Small intestine (tissue), 7 donors: ENCODE data around the gene LILRB4. TPM values are rescaled to one million over a fixed set of nuclear protein-coding genes. Genes with fewer than 3 reads are reported as not detected.
A peak's percentile ranks its signal among the peaks of the same experiment; 100 is the strongest.
"Not testable (repeated sequence)": the region's sequence is repeated elsewhere in the genome, so short reads cannot be mapped to it uniquely, and the experiment has no call there.

Experiments
- DNase-seq, 2 donors: peaks; one replicate each; pipeline versions ENCODE4 v3.0.0 to v3.0.0-alpha.2; 2013
- FAIRE-seq: peaks from 2 replicates; lab custom pipeline; 2012; peaks lifted over from hg19 to GRCh38; lab: Jason Lieb, UNC
- H3K27ac ChIP-seq, 3 donors: one replicate each; pipeline ENCODE4 v1.5.1; 2013; ENCODE audit warnings: low read length in 2 of 3, mild to moderate bottlenecking in 2 of 3, control low read depth in 1 of 3, inconsistent platforms in 1 of 3, low read depth in 1 of 3, moderate library complexity in 1 of 3
- H3K27me3 ChIP-seq, 3 donors: one replicate each; pipeline ENCODE4 v1.6.1; 2013; ENCODE audit warnings: low read length in 3 of 3, inconsistent platforms in 1 of 3; ENCODE audit not compliant: control insufficient read depth in 3 of 3, insufficient read depth in 3 of 3
- H3K36me3 ChIP-seq, 3 donors: one replicate each; pipeline ENCODE4 v1.6.1; 2013; ENCODE audit warnings: low read length in 3 of 3, inconsistent platforms in 1 of 3, low read depth in 1 of 3, mild to moderate bottlenecking in 1 of 3, moderate library complexity in 1 of 3; ENCODE audit not compliant: control insufficient read depth in 3 of 3, insufficient read depth in 2 of 3
- H3K4me1 ChIP-seq, 3 donors: one replicate each; pipeline ENCODE4 v1.6.1; 2013; ENCODE audit warnings: low read length in 2 of 3, inconsistent platforms in 1 of 3, low read depth in 1 of 3, mild to moderate bottlenecking in 1 of 3, moderate library complexity in 1 of 3; ENCODE audit not compliant: control insufficient read depth in 3 of 3, insufficient read depth in 2 of 3
- H3K4me3 ChIP-seq, 3 donors: one replicate each; pipeline ENCODE4 v1.5.1; 2013; ENCODE audit warnings: low read length in 3 of 3, control low read depth in 1 of 3, inconsistent platforms in 1 of 3, low read depth in 1 of 3, mild to moderate bottlenecking in 1 of 3, moderate library complexity in 1 of 3
- H3K9me3 ChIP-seq, 2 donors: one replicate each; pipeline ENCODE4 v1.6.1; 2013; ENCODE audit warnings: low read depth in 1 of 2, low read length in 1 of 2; ENCODE audit not compliant: control insufficient read depth in 2 of 2, insufficient read depth in 1 of 2
- WGBS, 3 donors: extraction: QIAGEN DNeasy Blood & Tissue Kit; methylation state at CpG; one replicate each; pipeline ENCODE4 v1.1.7; 2013; 5-methylcytosine and 5-hydroxymethylcytosine counted together
- polyA plus RNA-seq, 4 donors: library from polyadenylated mRNA; stranded (reverse) in 3 of 4; unstranded in 1 of 4; fragments of 200-250 nt in 3 of 4; fragments of 120-200 nt in 1 of 4; gene quantifications; one replicate each; pipeline versions ENCODE4 v1.2.1 to v1.2.3, GENCODE V29; 2013
- donor health status: healthy with polysubstance abuse.
- donor health status: control.
- donor health status: control.
- donor health status: Bipolar disorder and iron deficiency.
- donor health status: healthy.

LILRB4 gene
- polyA plus RNA-seq, 4 donors: 1.1 to 4.6 (median 2.9) TPM

GRCh38 chr19:54670576-54671357 is 8.0 kb downstream of the LILRB4 start:
- Histone ChIP-seq H3K9me3 (peaks cover 0 to 6% of the 10 kb centered on the region in 2 donors), H3K4me3 (no peak overlapping the region), H3K4me1 (no peaks in the 10 kb centered on the region), H3K27me3 (peaks cover 0 to 6% (median 0%) of the 10 kb centered on the region in 3 donors), H3K27ac (no peak overlapping the region), H3K36me3 (no peaks in the 10 kb centered on the region)
- no peak for DNase-seq
- no peak for FAIRE-seq
- WGBS, 3 donors: 49 to 59% (median 52%) methylated on average over 3 of the region's 3 CpGs

GRCh38 chr19:54673222-54673621 is 10.4 kb downstream of the LILRB4 start:
- Histone ChIP-seq H3K9me3 (no peaks in the 10 kb centered on the region), H3K4me1 (no peaks in the 10 kb centered on the region), H3K36me3 (no peaks in the 10 kb centered on the region), H3K27ac (no peak overlapping the region), H3K27me3 (peaks cover 0 to 6% (median 0%) of the 10 kb centered on the region in 3 donors), H3K4me3 (no peak overlapping the region)
- DNase-seq (no peak), FAIRE-seq (no peak)
- WGBS, 3 donors: 71 to 88% (median 84%) methylated on average over 1 of the region's 1 CpG

DNA sequence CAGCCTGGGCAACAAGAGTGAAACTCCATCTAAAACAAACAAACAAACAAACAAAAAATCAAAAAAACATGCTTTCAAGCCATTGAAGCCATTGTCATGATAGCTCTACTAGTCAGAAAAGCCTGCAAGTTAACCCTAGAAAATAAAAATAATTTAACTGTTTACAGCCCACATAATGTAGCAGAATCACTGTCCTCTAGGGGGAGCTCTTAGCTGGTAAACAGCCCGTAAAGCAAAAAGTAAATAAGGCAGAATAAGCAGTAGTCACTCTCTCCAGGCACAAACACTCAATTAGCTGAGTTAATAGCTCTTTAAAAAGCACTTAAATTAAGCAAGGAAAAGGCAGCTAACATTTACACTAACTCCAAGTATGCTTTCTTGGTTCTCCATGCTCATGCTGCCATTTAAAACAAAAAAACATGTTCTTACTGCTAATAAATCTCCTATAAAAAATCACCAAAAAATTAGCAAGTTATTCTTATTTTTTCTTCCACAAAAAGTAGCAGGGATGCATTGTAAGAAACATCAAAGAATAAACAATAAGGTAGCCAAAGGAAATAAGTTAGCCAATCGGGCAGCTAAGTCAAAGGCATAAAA is 11.3 kb downstream of the LILRB4 start:
- DNase-seq (peak in 1 of 2 donors; percentile 18), FAIRE-seq (no peak)
- 41 to 54% (median 43%) methylated on average over 2 of the region's 2 CpGs for WGBS, 3 donors
- Histone ChIP-seq H3K27me3 (peaks cover 0 to 6% (median 0%) of the 10 kb centered on the region in 3 donors), H3K36me3 (no peaks in the 10 kb centered on the region), H3K27ac (no peak overlapping the region), H3K9me3 (no peaks in the 10 kb centered on the region), H3K4me1 (no peaks in the 10 kb centered on the region), H3K4me3 (no peak overlapping the region)

- peak; percentile 29 to 42 for DNase-seq
- H3K36me3 ChIP-seq, H3K4me3 ChIP-seq, H3K27me3 ChIP-seq, FAIRE-seq, H3K27ac ChIP-seq, H3K4me1 ChIP-seq, H3K9me3 ChIP-seq: not testable (repeated sequence)
- WGBS, 3 donors: 27 to 28% (median 27%) methylated on average over 10 of the region's 10 CpGs
Observed at GRCh38 chr19:54676210-54676834, 13.5 kb downstream of the LILRB4 start.

DNA sequence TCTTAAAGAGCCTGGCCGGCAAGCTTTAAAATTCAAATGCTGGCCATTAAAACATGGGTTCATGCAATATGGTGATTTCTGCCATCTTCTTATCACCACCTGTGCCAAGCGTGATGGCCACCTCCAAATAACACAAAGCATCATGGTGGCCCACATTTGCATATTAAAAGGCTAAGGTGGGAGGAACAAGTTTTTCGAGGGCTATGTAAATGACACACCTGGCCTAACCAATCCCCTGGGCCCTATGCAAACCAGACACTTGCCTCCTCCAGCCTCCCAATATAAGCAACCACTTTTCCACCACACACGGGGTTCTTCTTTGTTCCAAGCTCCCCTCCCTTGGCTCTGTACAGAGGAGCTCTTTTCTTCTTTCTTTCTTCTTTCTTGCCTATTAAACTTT is 14.4 kb downstream of the LILRB4 start:
- no peak for FAIRE-seq
- no peaks in the 10 kb centered on the region for H3K9me3 ChIP-seq
- no peak for DNase-seq
- no peak overlapping the region for H3K4me3 ChIP-seq
- no peaks in the 10 kb centered on the region for H3K4me1 ChIP-seq
- 49 to 63% (median 60%) methylated on average over 4 of the region's 4 CpGs for WGBS, 3 donors
- H3K27ac ChIP-seq: no peak overlapping the region
- H3K36me3 ChIP-seq: no peaks in the 10 kb centered on the region
- no peaks in the 10 kb centered on the region for H3K27me3 ChIP-seq

GRCh38 chr19:54681596-54681995 is 18.8 kb downstream of the LILRB4 start:
- not testable (repeated sequence) for H3K27me3 ChIP-seq, H3K27ac ChIP-seq, H3K36me3 ChIP-seq, FAIRE-seq, DNase-seq, H3K4me1 ChIP-seq, H3K9me3 ChIP-seq, H3K4me3 ChIP-seq
- 84 to 89% (median 85%) methylated on average over 12 of the region's 12 CpGs for WGBS, 3 donors

DNA sequence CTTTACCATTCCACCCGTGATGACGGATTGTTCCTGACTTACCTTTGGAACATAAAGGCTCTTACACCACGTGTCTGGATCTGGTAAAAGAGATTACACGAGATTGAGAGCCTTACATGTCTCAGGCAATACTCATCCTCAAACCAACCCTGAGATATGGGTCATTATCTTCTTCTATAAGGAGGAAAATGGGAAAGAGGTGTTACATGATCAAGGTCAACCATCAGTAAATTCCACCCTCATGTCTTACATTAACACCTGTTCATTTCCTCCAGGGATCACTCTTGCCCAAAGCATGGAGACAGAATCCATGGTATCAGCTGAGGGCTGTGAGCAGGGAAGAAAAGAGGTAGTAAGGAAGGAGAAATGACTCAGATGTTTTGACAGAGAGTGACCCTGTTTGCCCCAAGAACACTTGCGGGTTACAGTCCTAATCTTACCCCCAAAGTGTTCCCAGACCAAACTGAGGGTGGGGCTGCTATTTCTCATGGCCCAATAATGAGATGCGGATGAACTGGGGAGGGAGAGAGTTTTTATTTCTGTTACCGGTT is 19.6 kb downstream of the LILRB4 start:
- WGBS, 3 donors: 52 to 61% (median 61%) methylated on average over 7 of the region's 7 CpGs
- no peak for FAIRE-seq
- Histone ChIP-seq H3K4me1 (no peaks in the 10 kb centered on the region), H3K27me3 (no peaks in the 10 kb centered on the region), H3K27ac (no peak overlapping the region), H3K4me3 (no peak overlapping the region), H3K36me3 (no peaks in the 10 kb centered on the region), H3K9me3 (no peaks in the 10 kb centered on the region)
- no peak for DNase-seq

- 29 to 33% (median 31%) methylated on average over 3 of the region's 3 CpGs for WGBS, 3 donors
- DNase-seq (peak in 1 of 2 donors; percentile 11), FAIRE-seq (no peak)
- Histone ChIP-seq H3K27me3 (no peaks in the 10 kb centered on the region), H3K9me3 (no peaks in the 10 kb centered on the region), H3K4me3 (no peak overlapping the region), H3K4me1 (no peaks in the 10 kb centered on the region), H3K36me3 (no peaks in the 10 kb centered on the region), H3K27ac (no peak overlapping the region)
Observed at GRCh38 chr19:54684527-54684926, 21.7 kb downstream of the LILRB4 start.
